Stimulated activated CD4-positive, alpha-beta T cell treated with anti-CD3 and anti-CD28 coated beads, TNF-alpha, amount 100 ng/mL, for 1 hour (primary cell): ENCODE data around the gene RARS2.
"Not testable (repeated sequence)": the region's sequence is repeated elsewhere in the genome, so short reads cannot be mapped to it uniquely, and the experiment has no call there.

Experiments used
- DNase-seq, 3 donors: peaks; one replicate each; pipeline ENCODE4 v3.0.0-alpha.2; 2020; ENCODE audit warnings: low read depth in 3 of 3, low spot score in 1 of 3

Gene RARS2

GRCh38 chr6:87589693-87590416 is at the start of gene RARS2, which contains the start of gene ORC3:
Gene RARS2, minus strand, starts transcription at chr6:87589987. Its CDS starts 30 bp downstream, at chr6:87589957.
Gene ORC3, plus strand, starts transcription at chr6:87590135. Its CDS starts 34 bp downstream, at chr6:87590169.
- peak; percentile 81 to 90 (median 82) for DNase-seq

- DNase-seq: no peak
These were observed 49.6 kb upstream of the RARS2 start for GRCh38 chr6:87639373-87639772.

- DNase-seq: no peak
These were observed 47.3 kb upstream of the RARS2 start for GRCh38 chr6:87637106-87637505.

GRCh38 chr6:87636315-87636714 is 46.5 kb upstream of the RARS2 start:
- no peak for DNase-seq

GRCh38 chr6:87633851-87634250 is 44.1 kb upstream of the RARS2 start:
- DNase-seq: no peak

GRCh38 chr6:87630746-87631145 is 41.0 kb upstream of the RARS2 start:
- DNase-seq: no peak

- DNase-seq: no peak
These were observed 39.1 kb upstream of the RARS2 start for GRCh38 chr6:87628881-87629280.

- no peak for DNase-seq
These were observed 38.6 kb upstream of the RARS2 start for GRCh38 chr6:87628424-87628823.

GRCh38 chr6:87623248-87623647 is 33.5 kb upstream of the RARS2 start:
- DNase-seq: no peak

GRCh38 chr6:87618531-87618930 is 28.7 kb upstream of the RARS2 start:
- DNase-seq: no peak

GRCh38 chr6:87617405-87617804 is 27.6 kb upstream of the RARS2 start:
- DNase-seq: no peak

GRCh38 chr6:87613018-87613417 is 23.2 kb upstream of the RARS2 start:
- not testable (repeated sequence) for DNase-seq

GRCh38 chr6:87608802-87609201 is 19.0 kb upstream of the RARS2 start:
- no peak for DNase-seq

GRCh38 chr6:87606199-87606598 is 16.4 kb upstream of the RARS2 start:
- no peak for DNase-seq

- DNase-seq: no peak
These were observed 10.8 kb upstream of the RARS2 start for GRCh38 chr6:87600576-87600975.

GRCh38 chr6:87590990-87591389 is 1.2 kb upstream of the RARS2 start:
- DNase-seq: no peak

GRCh38 chr6:87590417-87590880 is 662 bp upstream of the RARS2 start:
- DNase-seq: no peak

GRCh38 chr6:87588756-87589407 is 905 bp downstream of the RARS2 start:
- no peak for DNase-seq

- DNase-seq: no peak
These were observed 3.3 kb downstream of the RARS2 start for GRCh38 chr6:87586371-87587077.

GRCh38 chr6:87583822-87584221 is 6.0 kb downstream of the RARS2 start:
- no peak for DNase-seq

- DNase-seq: no peak
These were observed 14.4 kb downstream of the RARS2 start for GRCh38 chr6:87575423-87575822.

- DNase-seq: no peak
These were observed 15.5 kb downstream of the RARS2 start for GRCh38 chr6:87574237-87574804.
